Gastroesophageal sphincter (tissue), 4 donors: Measurements from ENCODE around the gene HPCAL1. TPM values are rescaled to one million over a fixed set of nuclear protein-coding genes. Genes with fewer than 3 reads are reported as not detected.

ENCODE experiments used
- ATAC-seq: fragments of 150-250 bp; one replicate; pipeline ENCODE4 v1.9.1; 2016; ENCODE audit warnings: mild to moderate bottlenecking, moderate library complexity
- H3K27ac ChIP-seq, 4 donors: fragments of 200-600 bp; sonication (generic) in 3 of 4; 1 replicate in 3 of 4; 2 replicates in 1 of 4; pipeline ENCODE4 v1.5.1; 2016 to 2019
- H3K27me3 ChIP-seq: fragments of 200-600 bp; sonication (generic); one replicate; pipeline ENCODE4 v1.5.1; 2019
- H3K36me3 ChIP-seq, 2 donors: fragments of 200-600 bp; sonication (generic); one replicate each; pipeline ENCODE4 v1.5.1; 2019; ENCODE audit warnings: control low read depth in 1 of 2
- H3K4me1 ChIP-seq, 3 donors: fragments of 200-600 bp; sonication (generic); 1 replicate in 2 of 3; 2 replicates in 1 of 3; pipeline ENCODE4 v1.5.1; 2016 to 2019; ENCODE audit warnings: control low read depth in 2 of 3
- H3K4me3 ChIP-seq, 2 donors: fragments of 200-600 bp; sonication (generic); one replicate each; pipeline ENCODE4 v1.5.1; 2019; ENCODE audit warnings: mild to moderate bottlenecking in 1 of 2, moderate library complexity in 1 of 2
- H3K9me3 ChIP-seq, 3 donors: fragments of 200-600 bp; sonication (generic); one replicate each; pipeline ENCODE4 v1.5.1; 2017 to 2019; ENCODE audit warnings: control low read depth in 2 of 3
- EP300 ChIP-seq: sonication (generic); formaldehyde crosslinking; IDR thresholded peaks from one replicate; pipeline ENCODE4 v1.6.1; 2017; ENCODE audit warnings: antibody characterized with exemption, mild to moderate bottlenecking
- POLR2A ChIP-seq, 2 donors: fragments of 450-650 bp; IDR thresholded peaks; one replicate each; pipeline ENCODE4 v1.6.1; 2017; ENCODE audit warnings: antibody characterized with exemption in 2 of 2, mild to moderate bottlenecking in 2 of 2, moderate library complexity in 1 of 2
- POLR2AphosphoS5 ChIP-seq: sonication (generic); formaldehyde crosslinking; IDR thresholded peaks from one replicate; pipeline ENCODE4 v1.6.1; 2017; ENCODE audit warnings: antibody characterized with exemption
- WGBS, 2 donors: methylation state at CpG; one replicate each; pipeline ENCODE4 v1.1.5; 2018; ENCODE audit warnings: low coverage in 1 of 2; 5-methylcytosine and 5-hydroxymethylcytosine counted together
- total RNA-seq, 4 donors: library from RNA; depleted of rRNA; stranded (reverse); fragments of >200 nt; gene quantifications; one replicate each; pipeline ENCODE4 v1.1.0, GENCODE V29; 2016
- TF ChIP-seq, protein P1 (sequence below), 4 experiments: fragments of 200-600 bp in 2 of 4; fragments of 450-650 bp in 2 of 4; sonication (generic) in 1 of 4; IDR thresholded peaks; one replicate each; pipeline ENCODE4 v1.5.1; 2017 to 2019; ENCODE audit warnings: antibody characterized with exemption in 4 of 4, mild to moderate bottlenecking in 2 of 4, moderate library complexity in 2 of 4

The HPCAL1 gene
- total RNA-seq, 4 donors from 2014 or later: 17.0 to 42.1 (median 29.8) TPM

DNA sequence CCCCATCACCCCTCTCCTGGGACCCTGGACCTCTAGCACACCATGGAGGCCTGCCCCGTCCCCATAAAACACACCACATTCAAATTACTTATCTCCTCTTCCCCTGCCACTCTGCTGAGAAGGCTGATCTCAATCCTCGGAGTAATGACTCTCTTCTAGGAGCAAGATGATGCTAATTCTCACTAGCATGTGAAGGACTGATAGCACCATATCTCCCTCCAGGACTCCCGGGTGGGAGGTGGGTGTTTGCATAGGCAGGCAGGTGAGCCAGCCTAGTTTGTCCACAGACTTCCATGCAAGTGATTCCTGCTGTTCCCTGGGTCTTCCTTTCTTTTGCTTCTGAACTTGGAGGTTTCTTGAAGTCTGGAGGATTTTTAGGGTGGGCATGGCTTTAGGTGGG, 40.5 kb downstream of the HPCAL1 start:
- Histone ChIP-seq H3K4me1 (peaks cover 0 to 18% (median 3%) of the 10 kb centered on the region in 3 donors), H3K36me3 (no peaks in the 10 kb centered on the region), H3K27me3 (no peaks in the 10 kb centered on the region), H3K4me3 (no peak overlapping the region), H3K9me3 (no peaks in the 10 kb centered on the region), H3K27ac (no peak overlapping the region)
- no peak for TF ChIP-seq POLR2A (IDR thresholded peaks at IDR 0.05)
- TF ChIP-seq EP300: no peak
- no peak for TF ChIP-seq POLR2AphosphoS5
- TF ChIP-seq, protein P1, sequence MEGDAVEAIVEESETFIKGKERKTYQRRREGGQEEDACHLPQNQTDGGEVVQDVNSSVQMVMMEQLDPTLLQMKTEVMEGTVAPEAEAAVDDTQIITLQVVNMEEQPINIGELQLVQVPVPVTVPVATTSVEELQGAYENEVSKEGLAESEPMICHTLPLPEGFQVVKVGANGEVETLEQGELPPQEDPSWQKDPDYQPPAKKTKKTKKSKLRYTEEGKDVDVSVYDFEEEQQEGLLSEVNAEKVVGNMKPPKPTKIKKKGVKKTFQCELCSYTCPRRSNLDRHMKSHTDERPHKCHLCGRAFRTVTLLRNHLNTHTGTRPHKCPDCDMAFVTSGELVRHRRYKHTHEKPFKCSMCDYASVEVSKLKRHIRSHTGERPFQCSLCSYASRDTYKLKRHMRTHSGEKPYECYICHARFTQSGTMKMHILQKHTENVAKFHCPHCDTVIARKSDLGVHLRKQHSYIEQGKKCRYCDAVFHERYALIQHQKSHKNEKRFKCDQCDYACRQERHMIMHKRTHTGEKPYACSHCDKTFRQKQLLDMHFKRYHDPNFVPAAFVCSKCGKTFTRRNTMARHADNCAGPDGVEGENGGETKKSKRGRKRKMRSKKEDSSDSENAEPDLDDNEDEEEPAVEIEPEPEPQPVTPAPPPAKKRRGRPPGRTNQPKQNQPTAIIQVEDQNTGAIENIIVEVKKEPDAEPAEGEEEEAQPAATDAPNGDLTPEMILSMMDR (IDR thresholded peaks at IDR 0.05): no peak
- 94 to 100% methylated on average over 1 to 2 of the region's 3 CpGs for WGBS, 2 donors
- ATAC-seq: no peak

DNA sequence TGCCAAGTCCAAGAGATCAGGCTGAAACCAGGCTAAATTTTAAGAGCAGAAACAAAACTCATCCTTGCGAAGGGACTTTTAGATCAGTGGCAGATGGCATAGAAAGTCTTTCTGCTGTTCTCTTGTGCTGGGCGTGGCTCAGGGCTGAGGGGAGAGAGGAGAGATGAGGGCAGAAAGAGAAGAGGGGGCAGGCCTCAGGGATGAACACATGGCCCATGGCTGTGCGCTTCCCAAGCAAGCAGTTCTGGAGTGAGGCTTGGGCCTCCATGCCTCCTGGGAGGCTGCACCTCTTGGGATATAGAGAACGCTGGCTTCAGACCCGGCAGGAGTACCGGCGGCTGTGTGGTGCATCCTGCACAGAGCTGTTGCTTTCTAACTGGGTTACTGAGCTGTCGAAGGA, 41.0 kb downstream of the HPCAL1 start:
- Histone ChIP-seq H3K36me3 (no peaks in the 10 kb centered on the region), H3K9me3 (no peaks in the 10 kb centered on the region), H3K4me3 (no peak overlapping the region), H3K27ac (no peak overlapping the region), H3K27me3 (no peaks in the 10 kb centered on the region), H3K4me1 (peaks cover 0 to 18% (median 3%) of the 10 kb centered on the region in 3 donors)
- 100% methylated on average over 2 of the region's 8 CpGs; no CpG with 5 or more reads in 1 of the 2 donors for WGBS, 2 donors
- ATAC-seq: no peak
- no peak for TF ChIP-seq POLR2AphosphoS5
- TF ChIP-seq, protein P1 (IDR thresholded peaks at IDR 0.05): no peak
- TF ChIP-seq EP300: no peak
- TF ChIP-seq POLR2A (IDR thresholded peaks at IDR 0.05): no peak

DNA sequence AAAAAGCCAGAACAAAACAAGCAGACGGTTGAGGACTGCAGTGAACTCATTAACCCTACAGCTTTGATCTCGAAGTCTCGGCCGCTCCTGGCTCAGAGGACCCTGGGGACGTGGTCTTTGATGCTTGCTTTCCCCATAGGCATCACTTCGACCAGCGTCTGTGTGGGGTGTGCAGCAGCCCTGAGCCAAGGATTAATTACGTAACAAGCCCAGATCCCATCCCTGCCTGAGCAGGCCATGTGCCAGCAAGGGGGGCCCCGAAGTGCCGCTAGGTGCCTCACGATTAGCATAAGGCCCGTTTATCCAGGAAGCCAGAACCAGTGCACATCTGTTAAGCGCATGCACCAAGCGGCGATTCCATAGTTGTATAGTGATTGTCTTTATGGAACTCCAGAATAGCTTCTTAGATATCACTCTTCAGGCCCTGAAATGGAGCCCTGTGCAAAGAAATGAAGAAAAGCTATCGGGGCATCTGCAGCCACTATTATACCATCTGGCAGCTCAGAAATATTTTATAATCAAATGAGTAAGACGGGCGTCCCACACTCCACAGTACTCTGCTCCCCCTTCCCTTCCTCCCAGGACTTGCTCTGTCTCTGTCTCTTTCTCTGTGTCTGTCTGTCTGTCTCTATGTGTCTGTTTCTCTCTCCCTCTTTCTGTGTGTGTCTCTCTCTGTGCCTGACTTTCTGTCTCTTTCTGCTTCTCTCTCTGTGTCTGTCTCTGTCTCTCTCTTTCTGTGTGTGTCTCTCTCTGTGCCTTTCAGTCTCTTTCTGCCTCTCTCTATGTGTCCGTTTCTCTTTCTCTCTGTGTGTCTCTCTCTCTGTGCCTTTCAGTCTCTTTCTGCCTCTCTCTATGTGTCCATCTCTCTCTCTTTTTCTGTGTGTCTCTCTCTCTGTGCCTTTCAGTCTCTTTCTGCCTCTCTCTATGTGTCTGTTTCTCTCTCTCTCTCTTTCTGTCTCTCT, 41.7 kb downstream of the HPCAL1 start:
- no peak for ATAC-seq
- no peaks in the 10 kb centered on the region for H3K9me3 ChIP-seq
- WGBS, 2 donors: 70 to 73% methylated on average over 11 to 12 of the region's 19 CpGs
- no peaks in the 10 kb centered on the region for H3K27me3 ChIP-seq
- H3K4me3 ChIP-seq: no peak overlapping the region
- no peak overlapping the region for H3K27ac ChIP-seq
- no peaks in the 10 kb centered on the region for H3K36me3 ChIP-seq
- H3K4me1 ChIP-seq: peaks cover 0 to 18% (median 3%) of the 10 kb centered on the region in 3 donors
- TF ChIP-seq POLR2A (IDR thresholded peaks at IDR 0.05): no peak
- TF ChIP-seq, protein P1 (IDR thresholded peaks at IDR 0.05): no peak

DNA sequence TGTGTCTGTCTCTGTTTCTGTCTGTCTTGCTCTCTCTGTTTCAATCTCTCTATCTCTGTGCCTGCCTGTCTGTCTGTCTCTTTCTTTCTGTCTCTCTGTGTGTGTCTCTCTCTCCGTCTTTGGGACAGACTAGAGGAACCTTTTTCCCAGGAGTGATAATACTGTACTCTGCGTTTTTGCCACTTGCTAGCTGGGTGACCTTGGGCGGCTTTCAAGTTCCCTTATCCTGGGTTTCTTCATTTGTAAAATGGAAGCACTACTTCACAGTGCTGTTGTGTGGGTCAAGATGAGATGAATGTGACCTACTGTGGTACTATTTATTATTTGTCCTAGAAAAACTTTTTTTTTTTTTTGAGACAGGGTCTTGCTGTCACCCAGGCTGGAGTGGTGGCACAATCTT, 42.4 kb downstream of the HPCAL1 start:
- no peaks in the 10 kb centered on the region for H3K36me3 ChIP-seq
- ATAC-seq: no peak
- H3K27ac ChIP-seq: no peak overlapping the region
- H3K4me1 ChIP-seq: peaks cover 0 to 18% (median 3%) of the 10 kb centered on the region in 3 donors
- H3K9me3 ChIP-seq: no peaks in the 10 kb centered on the region
- no peaks in the 10 kb centered on the region for H3K27me3 ChIP-seq
- H3K4me3 ChIP-seq: no peak overlapping the region
- 82% methylated on average over 3 of the region's 3 CpGs; no CpG with 5 or more reads in 1 of the 2 donors for WGBS, 2 donors
- TF ChIP-seq, protein P1 (IDR thresholded peaks at IDR 0.05): no peak
- TF ChIP-seq EP300: no peak
- no peak for TF ChIP-seq POLR2A (IDR thresholded peaks at IDR 0.05)
- no peak for TF ChIP-seq POLR2AphosphoS5

DNA sequence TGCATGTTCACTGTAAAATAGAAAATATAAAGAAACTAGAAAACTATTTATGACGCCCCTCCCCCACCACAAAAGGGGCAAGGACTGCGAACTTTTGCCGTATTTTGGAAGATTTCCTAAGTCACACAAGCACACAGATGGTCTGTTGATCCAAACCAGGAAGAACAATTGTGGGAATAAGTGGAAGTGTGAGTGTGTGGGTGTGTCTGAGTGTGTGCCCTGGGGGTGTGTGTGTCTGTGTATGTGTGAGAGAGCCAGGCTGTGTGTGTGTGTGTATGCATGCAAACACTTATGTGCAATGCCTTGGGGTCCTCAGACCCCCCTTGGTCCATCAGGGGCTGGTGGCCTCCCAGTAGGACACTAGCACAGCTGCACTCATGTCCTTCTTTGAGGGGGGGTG, 43.1 kb downstream of the HPCAL1 start:
- no peak for ATAC-seq
- H3K9me3 ChIP-seq: no peaks in the 10 kb centered on the region
- TF ChIP-seq, protein P1 (IDR thresholded peaks at IDR 0.05): no peak
- H3K27ac ChIP-seq: no peak overlapping the region
- H3K27me3 ChIP-seq: no peaks in the 10 kb centered on the region
- H3K4me3 ChIP-seq: no peak overlapping the region
- no peaks in the 10 kb centered on the region for H3K36me3 ChIP-seq
- peaks cover 0 to 18% (median 3%) of the 10 kb centered on the region in 3 donors for H3K4me1 ChIP-seq
- 77% methylated on average over 3 of the region's 3 CpGs; no CpG with 5 or more reads in 1 of the 2 donors for WGBS, 2 donors
